Measurements from ENCODE around the gene RBMXL2.

The RBMXL2 gene

DNA sequence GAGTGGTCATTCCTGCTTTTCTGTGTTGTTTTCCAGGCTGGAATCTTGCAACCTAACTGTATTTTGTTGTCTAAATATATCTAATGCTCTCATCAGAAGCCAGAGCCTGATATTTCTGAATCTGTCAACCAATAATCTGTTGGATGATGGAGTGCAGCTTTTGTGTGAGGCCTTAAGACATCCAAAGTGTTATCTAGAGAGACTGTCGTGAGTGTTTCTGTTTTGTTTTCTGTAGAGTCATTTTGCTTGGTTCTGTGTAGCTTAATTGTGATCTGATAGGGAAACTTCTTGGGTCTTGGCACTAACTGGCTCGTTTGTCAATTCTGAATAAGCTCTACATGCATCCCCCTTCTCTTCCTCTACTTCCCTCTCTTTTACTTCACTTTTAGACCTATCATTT, 31.2 kb upstream of the RBMXL2 start:
- H3K36me3 ChIP-seq (replicated peaks in 1 of 2; ENCODE audit: control insufficient read depth in 2 of 2, insufficient read depth in 2 of 2, low read length in 2 of 2) = no peaks in the 10 kb centered on the region
- no peak overlapping the region for H3K27ac ChIP-seq (replicated peaks; ENCODE audit: low read length)
- no peak overlapping the region for H2BK15ac ChIP-seq (ENCODE audit: low read length)
- H3K79me1 ChIP-seq (ENCODE audit: low read depth, low read length) = no peaks in the 10 kb centered on the region
- H3K27me3 ChIP-seq (ENCODE audit: control insufficient read depth in 3 of 3, insufficient read depth in 3 of 3, low read depth in 1 of 3, low read length in 3 of 3) = no peaks in the 10 kb centered on the region
- no peak for DNase-seq (ENCODE audit: low spot score)
- no peak overlapping the region for H2BK120ac ChIP-seq (ENCODE audit: low read depth, low read length)
- WGBS, 2 donors (ENCODE audit: extremely low coverage in 2 of 2, insufficient read length in 2 of 2, insufficient replicate concordance in 1 of 2) = no CpG with 5 or more reads among the region's 2 CpGs
- H3K9ac ChIP-seq (ENCODE audit: low read depth, low read length, poor library complexity) = no peak overlapping the region
- H2BK5ac ChIP-seq (ENCODE audit: low read length) = no peak overlapping the region
- H2AK5ac ChIP-seq (ENCODE audit: low read depth, low read length) = no peak overlapping the region
- no peak overlapping the region for H3K4ac ChIP-seq (ENCODE audit: low read length)
- no peak overlapping the region for H3K14ac ChIP-seq (ENCODE audit: low read length)
- no peak overlapping the region for H4K91ac ChIP-seq (ENCODE audit: low read depth, low read length, poor library complexity)
- peak overlapping the region; percentile 75 for H2AFZ ChIP-seq (ENCODE audit: low read length)
- H3K9me3 ChIP-seq (replicated peaks in 1 of 2; ENCODE audit: control insufficient read depth in 2 of 2, insufficient read depth in 1 of 2, low read depth in 1 of 2, low read length in 2 of 2) = no peaks in the 10 kb centered on the region
- no peak overlapping the region for H2BK12ac ChIP-seq (ENCODE audit: low read length)
- H3K18ac ChIP-seq (ENCODE audit: low read length) = no peak overlapping the region
- no peak overlapping the region for H4K8ac ChIP-seq (ENCODE audit: low read depth, low read length)
- no peak overlapping the region for H3K4me2 ChIP-seq (ENCODE audit: insufficient read depth, low read length, poor library complexity, severe bottlenecking)
- H3K23ac ChIP-seq (ENCODE audit: low read depth, low read length, poor library complexity) = no peak overlapping the region
- H3K4me1 ChIP-seq (ENCODE audit: control insufficient read depth in 2 of 2, insufficient read depth in 1 of 2, low read depth in 1 of 2, low read length in 2 of 2) = no peaks in the 10 kb centered on the region
- H3K4me3 ChIP-seq (ENCODE audit: low read length in 2 of 2) = no peak overlapping the region

DNA sequence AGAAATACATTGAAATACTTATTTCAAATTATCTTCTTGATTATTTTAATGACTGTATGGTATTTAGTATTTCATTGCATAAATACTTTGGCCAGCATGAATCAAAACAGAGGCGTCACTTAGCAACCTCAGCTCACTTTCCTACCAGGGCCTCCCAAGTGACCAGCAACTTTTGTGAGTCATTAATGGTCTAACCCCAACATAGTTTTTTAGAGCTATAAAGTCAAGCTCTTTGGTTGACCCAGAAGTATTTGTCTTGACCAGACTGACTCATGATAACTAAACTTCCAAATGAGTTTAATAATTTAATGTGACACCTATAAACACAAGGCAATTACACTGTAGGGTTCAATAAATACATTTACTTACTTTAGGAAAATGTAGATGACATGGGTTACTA, 27.9 kb upstream of the RBMXL2 start:
- Histone ChIP-seq H3K14ac (ENCODE audit: low read length) (no peak overlapping the region), H2BK12ac (ENCODE audit: low read length) (no peak overlapping the region), H3K4me1 (ENCODE audit: control insufficient read depth in 2 of 2, insufficient read depth in 1 of 2, low read depth in 1 of 2, low read length in 2 of 2) (peaks cover 0 to 2% of the 10 kb centered on the region in 2 donors), H2BK120ac (ENCODE audit: low read depth, low read length) (no peak overlapping the region), H3K9me3 (replicated peaks in 1 of 2; ENCODE audit: control insufficient read depth in 2 of 2, insufficient read depth in 1 of 2, low read depth in 1 of 2, low read length in 2 of 2) (no peaks in the 10 kb centered on the region), H3K9ac (ENCODE audit: low read depth, low read length, poor library complexity) (no peak overlapping the region), H3K18ac (ENCODE audit: low read length) (no peak overlapping the region), H3K27me3 (ENCODE audit: control insufficient read depth in 3 of 3, insufficient read depth in 3 of 3, low read depth in 1 of 3, low read length in 3 of 3) (no peaks in the 10 kb centered on the region), H2BK15ac (ENCODE audit: low read length) (no peak overlapping the region), H2AFZ (ENCODE audit: low read length) (no peak overlapping the region), H3K4me3 (ENCODE audit: low read length in 2 of 2) (no peak overlapping the region), H3K4ac (ENCODE audit: low read length) (no peak overlapping the region), H4K8ac (ENCODE audit: low read depth, low read length) (no peak overlapping the region), H3K36me3 (replicated peaks in 1 of 2; ENCODE audit: control insufficient read depth in 2 of 2, insufficient read depth in 2 of 2, low read length in 2 of 2) (no peaks in the 10 kb centered on the region), H3K27ac (replicated peaks; ENCODE audit: low read length) (no peak overlapping the region), H3K23ac (ENCODE audit: low read depth, low read length, poor library complexity) (no peak overlapping the region), H2AK5ac (ENCODE audit: low read depth, low read length) (no peak overlapping the region), H3K79me1 (ENCODE audit: low read depth, low read length) (no peaks in the 10 kb centered on the region), H2BK5ac (ENCODE audit: low read length) (no peak overlapping the region), H3K4me2 (ENCODE audit: insufficient read depth, low read length, poor library complexity, severe bottlenecking) (no peak overlapping the region), H4K91ac (ENCODE audit: low read depth, low read length, poor library complexity) (no peak overlapping the region)
- WGBS, 2 donors (ENCODE audit: extremely low coverage in 2 of 2, insufficient read length in 2 of 2, insufficient replicate concordance in 1 of 2) = no CpG with 5 or more reads among the region's 1 CpG
- no peak for DNase-seq (ENCODE audit: low spot score)

DNA sequence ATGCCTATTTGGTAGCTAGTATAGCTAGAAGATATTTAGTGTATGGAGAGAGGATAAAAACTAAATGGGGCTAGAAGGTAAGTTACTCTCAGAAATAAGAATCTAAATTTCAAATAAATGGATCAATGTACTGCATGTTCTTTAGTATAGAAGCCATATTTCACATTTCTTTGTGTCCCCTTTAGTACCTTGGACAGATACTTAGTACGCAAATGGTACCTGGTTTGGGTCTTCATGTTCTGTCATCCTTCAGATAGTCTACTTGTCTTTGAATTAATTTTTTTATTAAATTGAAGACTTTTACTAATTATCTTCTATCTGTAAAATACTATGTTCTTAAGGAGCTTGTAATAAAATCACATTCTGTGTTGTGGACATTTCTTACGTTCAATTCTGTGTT, 26.3 kb upstream of the RBMXL2 start:
- no peaks in the 10 kb centered on the region for H3K9me3 ChIP-seq (replicated peaks in 1 of 2; ENCODE audit: control insufficient read depth in 2 of 2, insufficient read depth in 1 of 2, low read depth in 1 of 2, low read length in 2 of 2)
- no peaks in the 10 kb centered on the region for H3K79me1 ChIP-seq (ENCODE audit: low read depth, low read length)
- no peak overlapping the region for H2BK15ac ChIP-seq (ENCODE audit: low read length)
- no peak overlapping the region for H2BK5ac ChIP-seq (ENCODE audit: low read length)
- no peak overlapping the region for H2BK120ac ChIP-seq (ENCODE audit: low read depth, low read length)
- no peak for DNase-seq (ENCODE audit: low spot score)
- no peak overlapping the region for H3K23ac ChIP-seq (ENCODE audit: low read depth, low read length, poor library complexity)
- H3K4me2 ChIP-seq (ENCODE audit: insufficient read depth, low read length, poor library complexity, severe bottlenecking) = no peak overlapping the region
- H3K14ac ChIP-seq (ENCODE audit: low read length) = no peak overlapping the region
- whole genome bisulfite sequencing, 2 donors (ENCODE audit: extremely low coverage in 2 of 2, insufficient read length in 2 of 2, insufficient replicate concordance in 1 of 2) = no CpG with 5 or more reads among the region's 2 CpGs
- H3K4me3 ChIP-seq (ENCODE audit: low read length in 2 of 2) = no peak overlapping the region
- H4K8ac ChIP-seq (ENCODE audit: low read depth, low read length) = no peak overlapping the region
- no peak overlapping the region for H2AFZ ChIP-seq (ENCODE audit: low read length)
- no peak overlapping the region for H3K27ac ChIP-seq (replicated peaks; ENCODE audit: low read length)
- no peaks in the 10 kb centered on the region for H3K27me3 ChIP-seq (ENCODE audit: control insufficient read depth in 3 of 3, insufficient read depth in 3 of 3, low read depth in 1 of 3, low read length in 3 of 3)
- H2BK12ac ChIP-seq (ENCODE audit: low read length) = no peak overlapping the region
- no peak overlapping the region for H3K4ac ChIP-seq (ENCODE audit: low read length)
- no peaks in the 10 kb centered on the region for H3K36me3 ChIP-seq (replicated peaks in 1 of 2; ENCODE audit: control insufficient read depth in 2 of 2, insufficient read depth in 2 of 2, low read length in 2 of 2)
- peaks cover 0 to 2% of the 10 kb centered on the region in 2 donors for H3K4me1 ChIP-seq (ENCODE audit: control insufficient read depth in 2 of 2, insufficient read depth in 1 of 2, low read depth in 1 of 2, low read length in 2 of 2)
- no peak overlapping the region for H4K91ac ChIP-seq (ENCODE audit: low read depth, low read length, poor library complexity)
- no peak overlapping the region for H2AK5ac ChIP-seq (ENCODE audit: low read depth, low read length)
- no peak overlapping the region for H3K18ac ChIP-seq (ENCODE audit: low read length)
- H3K9ac ChIP-seq (ENCODE audit: low read depth, low read length, poor library complexity) = no peak overlapping the region

DNA sequence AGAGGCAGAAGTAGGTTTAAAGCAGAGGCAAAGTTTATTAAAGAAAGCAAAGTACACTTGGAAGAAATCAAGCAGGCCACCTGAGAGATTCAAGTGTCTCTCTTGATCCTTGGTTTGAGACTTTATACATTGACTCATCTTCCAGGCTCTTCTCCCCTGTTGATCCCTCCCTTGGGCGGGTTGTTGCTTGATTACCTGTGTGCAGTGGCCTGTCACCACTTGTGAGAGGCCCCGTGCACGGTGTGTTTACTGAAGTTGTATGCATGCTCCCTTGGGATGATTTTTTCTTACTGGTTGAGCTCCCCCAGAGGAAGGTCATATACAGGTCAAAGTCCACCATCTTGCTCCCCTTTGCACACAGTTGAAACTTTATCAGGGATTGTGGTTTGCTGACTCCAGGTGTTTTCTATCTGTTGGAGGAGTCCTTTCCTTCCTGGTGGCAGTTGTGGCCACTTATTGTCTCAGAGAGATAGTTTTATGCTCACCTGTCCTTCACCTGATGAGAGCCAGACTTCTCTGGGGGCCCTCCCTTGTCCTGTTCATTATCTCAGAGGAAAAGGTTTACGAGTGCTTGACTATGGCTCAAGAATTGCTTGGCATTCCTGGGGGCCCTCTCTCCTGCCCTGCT, 16.3 kb upstream of the RBMXL2 start:
- Histone ChIP-seq H4K91ac (ENCODE audit: low read depth, low read length, poor library complexity) (no peak overlapping the region), H2BK5ac (ENCODE audit: low read length) (no peak overlapping the region), H3K4me2 (ENCODE audit: insufficient read depth, low read length, poor library complexity, severe bottlenecking) (peak overlapping the region; percentile 26), H3K23ac (ENCODE audit: low read depth, low read length, poor library complexity) (no peak overlapping the region), H2AK5ac (ENCODE audit: low read depth, low read length) (no peak overlapping the region), H3K9me3 (replicated peaks in 1 of 2; ENCODE audit: control insufficient read depth in 2 of 2, insufficient read depth in 1 of 2, low read depth in 1 of 2, low read length in 2 of 2) (no peaks in the 10 kb centered on the region), H2BK12ac (ENCODE audit: low read length) (no peak overlapping the region), H3K14ac (ENCODE audit: low read length) (no peak overlapping the region), H3K18ac (ENCODE audit: low read length) (no peak overlapping the region), H3K4ac (ENCODE audit: low read length) (no peak overlapping the region), H3K79me1 (ENCODE audit: low read depth, low read length) (no peaks in the 10 kb centered on the region), H2BK120ac (ENCODE audit: low read depth, low read length) (no peak overlapping the region), H4K8ac (ENCODE audit: low read depth, low read length) (no peak overlapping the region), H2BK15ac (ENCODE audit: low read length) (no peak overlapping the region), H2AFZ (ENCODE audit: low read length) (peak overlapping the region; percentile 4), H3K4me1 (ENCODE audit: control insufficient read depth in 2 of 2, insufficient read depth in 1 of 2, low read depth in 1 of 2, low read length in 2 of 2) (peaks cover 1 to 23% of the 10 kb centered on the region in 2 donors), H3K4me3 (ENCODE audit: low read length in 2 of 2) (no peak overlapping the region), H3K27ac (replicated peaks; ENCODE audit: low read length) (no peak overlapping the region), H3K36me3 (replicated peaks in 1 of 2; ENCODE audit: control insufficient read depth in 2 of 2, insufficient read depth in 2 of 2, low read length in 2 of 2) (no peaks in the 10 kb centered on the region), H3K27me3 (ENCODE audit: control insufficient read depth in 3 of 3, insufficient read depth in 3 of 3, low read depth in 1 of 3, low read length in 3 of 3) (no peaks in the 10 kb centered on the region), H3K9ac (ENCODE audit: low read depth, low read length, poor library complexity) (no peak overlapping the region)
- DNase-seq (ENCODE audit: low spot score) = no peak
- no CpG with 5 or more reads among the region's 4 CpGs for WGBS, 2 donors (ENCODE audit: extremely low coverage in 2 of 2, insufficient read length in 2 of 2, insufficient replicate concordance in 1 of 2)

All from neuronal stem cell (in vitro differentiated cells).